ENCODE results near the gene LHX8.
"Not testable (repeated sequence)": the region's sequence is repeated elsewhere in the genome, so short reads cannot be mapped to it uniquely, and the experiment has no call there.

Gene LHX8

DNA sequence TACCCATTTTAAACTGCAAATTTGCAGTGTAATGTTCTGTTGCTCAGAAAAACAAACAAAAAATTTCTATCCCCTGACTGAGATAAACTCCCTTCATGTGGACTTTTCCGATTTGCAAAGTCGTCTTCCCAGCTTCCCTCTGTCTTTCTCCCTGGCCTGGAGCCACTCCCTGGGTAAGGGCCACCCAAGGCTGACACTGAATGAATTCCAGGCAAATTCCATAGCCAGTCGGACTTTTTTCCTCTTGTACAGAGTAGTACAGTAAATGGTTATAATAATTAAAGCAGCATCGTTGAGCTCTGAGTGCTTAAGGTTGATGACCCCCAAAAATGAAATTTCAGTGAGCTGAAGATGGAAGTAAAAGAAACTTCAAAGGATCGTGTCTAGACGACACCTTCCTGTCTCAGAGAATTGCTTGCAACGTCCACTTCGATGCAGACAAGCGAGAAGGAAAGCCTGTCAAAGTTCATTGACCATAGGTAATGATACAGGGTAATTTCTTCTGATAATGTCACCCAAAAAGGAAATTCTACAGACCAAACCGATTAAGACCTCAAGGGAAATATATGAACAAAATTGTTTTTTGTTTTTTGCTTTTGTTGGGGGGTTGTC, 33.6 kb upstream of the LHX8 start:
- no peak for TF ChIP-seq CTCF (IDR thresholded peaks at IDR 0.05; ENCODE audit: borderline replicate concordance, insufficient read depth, low read depth, low read length)
- H3K4me3 ChIP-seq (ENCODE audit: low read depth, low read length) = no peak overlapping the region

DNA sequence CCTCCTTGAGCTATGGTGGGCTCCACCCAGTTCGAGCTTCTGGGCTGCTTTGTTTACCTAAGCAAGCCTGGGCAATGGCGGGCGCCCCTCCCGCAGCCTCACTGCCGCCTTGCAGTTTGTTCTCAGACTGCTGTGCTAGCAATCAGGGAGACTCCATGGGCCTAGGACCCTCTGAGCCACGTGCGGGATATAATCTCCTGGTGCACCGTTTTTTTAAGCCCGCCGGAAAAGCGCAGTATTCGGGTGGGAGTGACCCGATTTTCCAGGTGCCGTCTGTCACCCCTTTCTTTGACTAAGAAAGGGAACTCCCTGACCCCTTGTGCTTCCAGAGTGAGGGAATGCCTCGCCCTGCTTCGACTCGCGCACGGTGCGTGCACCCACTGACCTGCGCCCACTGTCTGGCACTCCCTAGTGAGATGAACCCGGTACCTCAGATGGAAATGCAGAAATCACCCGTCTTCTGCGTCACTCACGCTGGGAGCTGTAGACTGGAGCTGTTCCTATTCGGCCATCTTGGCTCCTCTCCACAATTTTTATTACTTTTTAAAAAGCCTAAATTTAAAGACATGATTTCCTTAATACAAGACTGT, 21.7 kb upstream of the LHX8 start:
- H3K4me3 ChIP-seq (ENCODE audit: low read depth, low read length) = not testable (repeated sequence)

- no peak for TF ChIP-seq CTCF (IDR thresholded peaks at IDR 0.05; ENCODE audit: borderline replicate concordance, insufficient read depth, low read depth, low read length)
- H3K4me3 ChIP-seq (ENCODE audit: low read depth, low read length) = no peak overlapping the region
These were observed 18.5 kb upstream of the LHX8 start for GRCh38 chr1:75115654-75116053.

DNA sequence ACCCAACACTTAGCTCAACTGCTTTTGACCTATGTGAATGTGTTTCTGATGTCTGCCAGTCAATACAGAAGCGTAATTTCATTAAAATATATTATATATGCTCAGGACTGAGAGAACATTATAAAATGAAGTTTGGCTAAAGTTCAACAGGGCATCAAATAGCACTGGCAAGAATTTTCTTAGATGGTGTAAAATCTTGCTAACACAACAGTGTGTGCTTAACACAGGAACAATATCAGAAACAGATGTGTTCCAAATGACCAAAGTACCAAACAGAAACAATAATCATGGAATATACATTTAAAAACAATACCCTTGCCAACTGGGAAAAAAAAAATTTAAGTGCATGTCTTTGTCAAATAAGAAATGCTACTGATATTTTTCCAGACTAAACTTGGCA, 10.4 kb upstream of the LHX8 start:
- no peak overlapping the region for H3K4me3 ChIP-seq (ENCODE audit: low read depth, low read length)
- TF ChIP-seq CTCF (IDR thresholded peaks at IDR 0.05; ENCODE audit: borderline replicate concordance, insufficient read depth, low read depth, low read length) = no peak

DNA sequence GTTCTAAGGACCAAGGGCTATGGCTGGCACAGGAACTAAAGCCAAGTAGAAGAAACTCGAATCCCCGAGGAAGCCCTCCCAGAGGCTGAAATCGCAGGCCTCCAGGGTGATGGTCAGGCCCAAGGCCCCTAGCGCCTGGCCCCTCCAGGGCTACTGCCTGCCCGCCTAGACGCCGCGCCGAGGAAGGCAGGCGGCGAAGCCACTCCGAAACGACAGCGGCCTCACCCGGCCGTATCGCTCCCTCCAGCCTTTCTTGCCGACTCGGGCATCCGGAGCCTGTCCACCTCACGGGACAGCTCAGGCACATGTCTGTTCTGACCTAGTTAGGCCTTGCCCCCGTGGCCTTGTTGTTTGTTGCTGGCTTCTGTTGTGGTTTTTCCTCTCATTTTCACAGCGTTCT, 9.7 kb upstream of the LHX8 start:
- no peak for TF ChIP-seq CTCF (IDR thresholded peaks at IDR 0.05; ENCODE audit: borderline replicate concordance, insufficient read depth, low read depth, low read length)
- H3K4me3 ChIP-seq (ENCODE audit: low read depth, low read length) = no peak overlapping the region

DNA sequence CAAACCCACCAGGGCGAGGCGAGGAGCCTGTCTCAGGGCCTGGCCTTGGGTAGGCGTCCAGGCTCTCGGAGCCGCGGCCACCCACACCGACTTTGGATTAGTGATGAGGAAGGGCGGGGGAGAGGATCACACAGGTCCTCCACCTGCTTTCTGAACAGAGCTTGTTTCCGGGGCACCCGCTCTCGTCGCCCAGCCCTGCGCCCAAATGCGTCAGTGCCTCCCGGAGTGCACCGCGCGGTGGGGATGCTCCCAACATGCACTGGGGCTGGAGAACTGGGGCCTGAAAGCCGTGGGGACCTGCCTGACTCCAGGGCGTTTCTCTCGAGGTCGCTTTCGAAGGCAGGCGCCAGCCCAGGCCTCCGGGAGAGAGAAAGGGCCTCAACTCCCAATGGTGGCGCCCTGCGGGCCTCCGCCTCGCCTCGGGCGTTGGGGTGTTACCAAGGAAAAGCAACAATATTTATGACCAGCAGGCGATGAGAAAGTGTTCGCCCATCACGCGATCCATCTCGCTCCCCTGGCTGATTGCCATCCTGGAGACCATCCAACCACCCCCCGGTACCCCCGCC, 8.9 kb upstream of the LHX8 start:
- TF ChIP-seq CTCF (IDR thresholded peaks at IDR 0.05; ENCODE audit: borderline replicate concordance, insufficient read depth, low read depth, low read length) = no peak

GRCh38 chr1:75126611-75127101, 7.5 kb upstream of the LHX8 start:
- no peak for TF ChIP-seq CTCF (IDR thresholded peaks at IDR 0.05; ENCODE audit: borderline replicate concordance, insufficient read depth, low read depth, low read length)
- no peak overlapping the region for H3K4me3 ChIP-seq (ENCODE audit: low read depth, low read length)

More for the DNA sequence above, 8.9 kb upstream of the LHX8 start:
- no peak overlapping the region for H3K4me3 ChIP-seq (ENCODE audit: low read depth, low read length)

All from GM12875 (cell line).